ENCODE data around the gene PLEKHG4B.
"Not testable (repeated sequence)": the region's sequence is repeated elsewhere in the genome, so short reads cannot be mapped to it uniquely, and the experiment has no call there.

Gene PLEKHG4B

GRCh38 chr5:195401-196160 lies 103.6 kb downstream of the PLEKHG4B start:
- TF ChIP-seq EZH2 (IDR thresholded peaks at IDR 0.05; ENCODE audit: borderline replicate concordance, low read depth, low read length, severe bottlenecking): no peak
- peak; percentile 27 for TF ChIP-seq CTCF (IDR thresholded peaks at IDR 0.05; ENCODE audit: borderline replicate concordance, extremely low read depth, low read length, poor library complexity, severe bottlenecking)
- Histone ChIP-seq H3K79me2 (ENCODE audit: insufficient read depth, low read length) (no peaks in the 10 kb centered on the region), H3K4me1 (ENCODE audit: insufficient read depth, low read length) (no peaks in the 10 kb centered on the region), H3K4me2 (ENCODE audit: insufficient read depth, low read length) (no peak overlapping the region), H3K36me3 (ENCODE audit: insufficient read depth, low read length) (no peaks in the 10 kb centered on the region), H3K27ac (ENCODE audit: low read length) (no peak overlapping the region), H3K9ac (ENCODE audit: low read depth, low read length) (no peak overlapping the region), H2AFZ (ENCODE audit: low read depth, low read length) (no peak overlapping the region), H4K20me1 (ENCODE audit: insufficient read depth, low read length) (peaks cover 9% of the 10 kb centered on the region; the same call in 1 of the 2 replicates), H3K27me3 (ENCODE audit: insufficient read depth, low read length, poor library complexity) (no peaks in the 10 kb centered on the region), H3K9me3 (ENCODE audit: insufficient read depth, low read length, severe bottlenecking) (no peaks in the 10 kb centered on the region), H3K4me3 (ENCODE audit: low read depth in 1 of 2, low read length in 2 of 2) (no peak overlapping the region)
- DNase-seq: no peak
- ATAC-seq (ENCODE audit: insufficient read depth, low read depth): no peak

DNA sequence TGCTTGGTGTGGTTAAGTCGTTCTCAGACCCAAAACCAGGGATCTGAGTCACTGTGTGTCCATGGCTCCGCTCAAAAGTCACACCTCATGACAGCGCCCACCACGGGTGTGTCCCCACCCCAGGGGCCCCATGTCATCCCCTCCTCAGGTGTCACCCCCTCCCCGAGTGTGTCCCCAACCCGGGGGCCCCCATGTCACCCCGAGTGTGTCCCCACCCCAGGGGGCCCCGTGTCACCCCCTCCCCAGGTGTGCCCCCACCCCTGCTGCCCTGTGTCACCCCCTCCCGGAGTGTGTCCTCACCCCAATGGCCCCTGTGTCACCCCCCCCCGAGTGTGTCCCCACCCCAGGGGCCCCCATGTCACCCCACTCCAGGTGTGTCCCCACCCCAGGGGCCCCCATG lies 104.4 kb downstream of the PLEKHG4B start:
- no peak overlapping the region for H3K9ac ChIP-seq (ENCODE audit: low read depth, low read length)
- H3K79me2 ChIP-seq (ENCODE audit: insufficient read depth, low read length): no peaks in the 10 kb centered on the region
- no peaks in the 10 kb centered on the region for H3K27me3 ChIP-seq (ENCODE audit: insufficient read depth, low read length, poor library complexity)
- ATAC-seq (ENCODE audit: insufficient read depth, low read depth) (no peak), DNase-seq (no peak)
- H3K4me1 ChIP-seq (ENCODE audit: insufficient read depth, low read length): no peaks in the 10 kb centered on the region
- no peak for TF ChIP-seq EZH2 (IDR thresholded peaks at IDR 0.05; ENCODE audit: borderline replicate concordance, low read depth, low read length, severe bottlenecking)
- no peak for TF ChIP-seq CTCF (IDR thresholded peaks at IDR 0.05; ENCODE audit: borderline replicate concordance, extremely low read depth, low read length, poor library complexity, severe bottlenecking)
- H3K9me3 ChIP-seq (ENCODE audit: insufficient read depth, low read length, severe bottlenecking): no peaks in the 10 kb centered on the region
- no peaks in the 10 kb centered on the region for H3K36me3 ChIP-seq (ENCODE audit: insufficient read depth, low read length)
- no peak overlapping the region for H3K27ac ChIP-seq (ENCODE audit: low read length)
- peaks cover 12% of the 10 kb centered on the region; the same call in 1 of the 2 replicates for H4K20me1 ChIP-seq (ENCODE audit: insufficient read depth, low read length)
- no peak overlapping the region for H3K4me3 ChIP-seq (ENCODE audit: low read depth in 1 of 2, low read length in 2 of 2)
- no peak overlapping the region for H3K4me2 ChIP-seq (ENCODE audit: insufficient read depth, low read length)
- no peak overlapping the region for H2AFZ ChIP-seq (ENCODE audit: low read depth, low read length)

DNA sequence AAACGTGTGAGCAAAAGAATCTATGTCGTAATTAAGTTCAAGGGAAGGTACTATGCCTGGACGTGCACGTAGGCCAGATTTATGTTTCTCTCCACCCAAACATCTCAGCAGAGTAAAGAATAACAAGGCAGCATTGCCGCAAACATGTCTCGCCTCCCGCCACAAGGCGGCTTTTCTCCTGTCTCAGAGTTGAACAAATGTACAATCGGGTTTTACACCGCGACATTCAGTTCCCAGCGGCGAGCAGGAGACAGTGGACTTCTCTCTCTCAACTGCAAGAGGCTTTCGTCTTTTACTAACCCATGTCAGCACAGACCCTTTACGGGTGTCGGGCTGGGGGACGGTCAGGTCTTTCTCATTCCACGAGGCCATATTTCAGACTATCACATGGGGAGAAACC lies 105.1 kb downstream of the PLEKHG4B start:
- not testable (repeated sequence) for H3K79me2 ChIP-seq (ENCODE audit: insufficient read depth, low read length); H3K4me2 ChIP-seq (ENCODE audit: insufficient read depth, low read length); DNase-seq; H3K27me3 ChIP-seq (ENCODE audit: insufficient read depth, low read length, poor library complexity); ATAC-seq (ENCODE audit: insufficient read depth, low read depth); H3K4me1 ChIP-seq (ENCODE audit: insufficient read depth, low read length); H3K36me3 ChIP-seq (ENCODE audit: insufficient read depth, low read length); H3K4me3 ChIP-seq (ENCODE audit: low read depth in 1 of 2, low read length in 2 of 2); H3K9me3 ChIP-seq (ENCODE audit: insufficient read depth, low read length, severe bottlenecking); H2AFZ ChIP-seq (ENCODE audit: low read depth, low read length); H3K27ac ChIP-seq (ENCODE audit: low read length); H3K9ac ChIP-seq (ENCODE audit: low read depth, low read length)
- peaks cover 17% of the 10 kb centered on the region for H4K20me1 ChIP-seq (ENCODE audit: insufficient read depth, low read length)

DNA sequence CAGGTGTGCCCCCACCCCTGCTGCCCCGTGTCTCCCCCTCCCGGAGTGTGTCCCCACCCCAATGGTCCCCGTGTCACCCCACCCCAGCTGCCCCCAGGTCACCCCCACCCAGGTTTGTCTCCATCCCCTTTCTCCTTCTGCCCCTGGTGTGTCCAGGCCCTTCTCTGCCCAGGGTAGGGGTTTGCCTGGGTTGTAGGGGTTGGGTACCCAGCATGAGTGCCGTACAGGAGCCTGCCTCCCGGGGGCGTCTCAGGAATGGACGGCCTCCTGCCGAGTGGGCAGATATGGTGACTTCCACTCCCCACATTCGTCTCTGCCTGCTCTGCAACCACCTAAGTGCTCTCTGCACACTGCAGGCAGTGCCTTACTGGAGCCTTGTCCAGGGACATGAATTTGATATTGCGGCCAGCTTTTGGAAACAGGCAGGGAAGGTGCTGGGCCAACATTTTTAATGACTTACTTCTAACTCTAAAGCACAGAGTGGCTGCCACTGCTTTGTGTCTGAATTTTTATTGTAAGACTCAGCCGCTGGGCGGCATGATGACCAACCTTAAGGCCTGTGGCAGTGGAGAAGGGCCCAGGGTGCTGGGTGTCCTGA lies 106.0 kb downstream of the PLEKHG4B start:
- H3K79me2 ChIP-seq (ENCODE audit: insufficient read depth, low read length): no peaks in the 10 kb centered on the region
- H4K20me1 ChIP-seq (ENCODE audit: insufficient read depth, low read length): peaks cover 24% of the 10 kb centered on the region
- no peaks in the 10 kb centered on the region for H3K9me3 ChIP-seq (ENCODE audit: insufficient read depth, low read length, severe bottlenecking)
- TF ChIP-seq EZH2 (IDR thresholded peaks at IDR 0.05; ENCODE audit: borderline replicate concordance, low read depth, low read length, severe bottlenecking) (no peak), CTCF (IDR thresholded peaks at IDR 0.05; ENCODE audit: borderline replicate concordance, extremely low read depth, low read length, poor library complexity, severe bottlenecking) (no peak)
- no peaks in the 10 kb centered on the region for H3K4me1 ChIP-seq (ENCODE audit: insufficient read depth, low read length)
- H3K9ac ChIP-seq (ENCODE audit: low read depth, low read length): no peak overlapping the region
- no peak overlapping the region for H3K4me2 ChIP-seq (ENCODE audit: insufficient read depth, low read length)
- no peak for ATAC-seq (ENCODE audit: insufficient read depth, low read depth)
- H3K4me3 ChIP-seq (ENCODE audit: low read depth in 1 of 2, low read length in 2 of 2): no peak overlapping the region
- no peak for DNase-seq
- H3K27me3 ChIP-seq (ENCODE audit: insufficient read depth, low read length, poor library complexity): no peaks in the 10 kb centered on the region
- H3K36me3 ChIP-seq (ENCODE audit: insufficient read depth, low read length): peaks cover 8% of the 10 kb centered on the region
- no peak overlapping the region for H3K27ac ChIP-seq (ENCODE audit: low read length)
- H2AFZ ChIP-seq (ENCODE audit: low read depth, low read length): no peak overlapping the region
